Measurements from ENCODE around the gene C22orf23. TPM values are rescaled to one million over a fixed set of nuclear protein-coding genes. Genes with fewer than 3 reads are reported as not detected.

C22orf23 gene
- total and polyA plus RNA-seq, 10 of the 15 experiments (the other 5 are each of a cell fraction or from before 2014, with no cell fraction given), result 0.04 to 0.38 (median 0.11) TPM; not detected in 5

DNA sequence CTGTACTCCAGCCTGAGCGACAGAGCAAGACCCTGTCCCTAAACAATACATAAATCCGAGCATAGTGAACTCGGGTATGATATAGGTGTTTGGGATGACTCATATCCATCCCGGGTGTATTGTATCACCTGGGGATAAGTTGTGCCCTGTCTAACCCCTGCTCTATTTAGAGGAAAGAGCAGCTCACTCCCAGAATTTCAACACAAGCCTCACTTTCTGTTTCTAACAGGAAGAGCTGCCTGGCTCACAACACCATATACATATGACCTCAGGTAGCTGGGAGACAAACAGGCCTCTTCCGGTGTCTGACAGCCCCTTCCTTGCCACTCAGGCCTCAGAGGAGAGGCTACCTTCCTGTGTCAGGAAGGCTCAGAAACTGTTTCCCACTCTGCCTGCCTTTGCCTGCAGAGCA, 57.2 kb downstream of the C22orf23 start (continued):
- TF ChIP-seq SRF (IDR thresholded peaks at IDR 0.05; ENCODE audit: low read depth in 2 of 2, low read length in 2 of 2) (no peak; a peak in 1 of 4 replicates), SUPT20H (IDR thresholded peaks at IDR 0.05; ENCODE audit: borderline replicate concordance, control insufficient read depth, low read depth, low read length) (no peak), ZNF622 (IDR thresholded peaks at IDR 0.05) (no peak), BACH1 (IDR thresholded peaks at IDR 0.05; ENCODE audit: borderline replicate concordance) (no peak), WRNIP1 (IDR thresholded peaks at IDR 0.05; ENCODE audit: borderline replicate concordance, low read depth, low read length) (no peak), CEBPB (IDR thresholded peaks at IDR 0.05; ENCODE audit: borderline replicate concordance in 1 of 2, low read depth in 2 of 2, low read length in 2 of 2) (no peak), NR2C1 (IDR thresholded peaks at IDR 0.05) (no peak; the same call in 1 of the 2 replicates), ZBED1 (IDR thresholded peaks at IDR 0.05; ENCODE audit: borderline replicate concordance) (no peak), CREM (IDR thresholded peaks at IDR 0.05; ENCODE audit: low read depth) (no peak), ZZZ3 (IDR thresholded peaks at IDR 0.05; ENCODE audit: control insufficient read depth, insufficient read length, low read depth) (no peak), POLR2A (IDR thresholded peaks at IDR 0.05; ENCODE audit: low read depth, low read length) (peak; percentile 70), EP300 (IDR thresholded peaks at IDR 0.05; ENCODE audit: borderline replicate concordance in 1 of 2, control insufficient read depth in 1 of 2, low read depth in 2 of 2, low read length in 2 of 2) (no peak), TCF7 (IDR thresholded peaks at IDR 0.05; ENCODE audit: borderline replicate concordance) (no peak), RAD51 (IDR thresholded peaks at IDR 0.05) (no peak), KLF5 (IDR thresholded peaks at IDR 0.05; ENCODE audit: partially characterized antibody) (no peak), ETV6 (conservative IDR thresholded peaks at IDR 0.05 in 1 of 2, IDR thresholded peaks at IDR 0.05 in 1 of 2; ENCODE audit: borderline replicate concordance in 1 of 2, low read depth in 1 of 2) (peak in 1 of 2 experiments; percentile 21; a peak in 1 of 4 replicates), ATF7 (IDR thresholded peaks at IDR 0.05; ENCODE audit: low read depth) (peak; percentile 74), SMC3 (IDR thresholded peaks at IDR 0.05; ENCODE audit: borderline replicate concordance, low read length) (no peak), JUND (IDR thresholded peaks at IDR 0.05; ENCODE audit: low read depth, low read length) (no peak), NFXL1 (IDR thresholded peaks at IDR 0.05; ENCODE audit: borderline replicate concordance) (no peak), POLR2AphosphoS5 (IDR thresholded peaks at IDR 0.05; ENCODE audit: low read length) (peak; percentile 60; the same call in 1 of the 2 replicates), CREB1 (IDR thresholded peaks at IDR 0.05; ENCODE audit: low read depth) (peak; percentile 56; the same call in 1 of the 2 replicates)
- TF ChIP-seq, protein P1, sequence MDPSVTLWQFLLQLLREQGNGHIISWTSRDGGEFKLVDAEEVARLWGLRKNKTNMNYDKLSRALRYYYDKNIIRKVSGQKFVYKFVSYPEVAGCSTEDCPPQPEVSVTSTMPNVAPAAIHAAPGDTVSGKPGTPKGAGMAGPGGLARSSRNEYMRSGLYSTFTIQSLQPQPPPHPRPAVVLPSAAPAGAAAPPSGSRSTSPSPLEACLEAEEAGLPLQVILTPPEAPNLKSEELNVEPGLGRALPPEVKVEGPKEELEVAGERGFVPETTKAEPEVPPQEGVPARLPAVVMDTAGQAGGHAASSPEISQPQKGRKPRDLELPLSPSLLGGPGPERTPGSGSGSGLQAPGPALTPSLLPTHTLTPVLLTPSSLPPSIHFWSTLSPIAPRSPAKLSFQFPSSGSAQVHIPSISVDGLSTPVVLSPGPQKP (IDR thresholded peaks at IDR 0.05; ENCODE audit: low read depth, low read length), result peak; percentile 53; the same call in 1 of the 2 replicates
- TF ChIP-seq, protein P2, sequence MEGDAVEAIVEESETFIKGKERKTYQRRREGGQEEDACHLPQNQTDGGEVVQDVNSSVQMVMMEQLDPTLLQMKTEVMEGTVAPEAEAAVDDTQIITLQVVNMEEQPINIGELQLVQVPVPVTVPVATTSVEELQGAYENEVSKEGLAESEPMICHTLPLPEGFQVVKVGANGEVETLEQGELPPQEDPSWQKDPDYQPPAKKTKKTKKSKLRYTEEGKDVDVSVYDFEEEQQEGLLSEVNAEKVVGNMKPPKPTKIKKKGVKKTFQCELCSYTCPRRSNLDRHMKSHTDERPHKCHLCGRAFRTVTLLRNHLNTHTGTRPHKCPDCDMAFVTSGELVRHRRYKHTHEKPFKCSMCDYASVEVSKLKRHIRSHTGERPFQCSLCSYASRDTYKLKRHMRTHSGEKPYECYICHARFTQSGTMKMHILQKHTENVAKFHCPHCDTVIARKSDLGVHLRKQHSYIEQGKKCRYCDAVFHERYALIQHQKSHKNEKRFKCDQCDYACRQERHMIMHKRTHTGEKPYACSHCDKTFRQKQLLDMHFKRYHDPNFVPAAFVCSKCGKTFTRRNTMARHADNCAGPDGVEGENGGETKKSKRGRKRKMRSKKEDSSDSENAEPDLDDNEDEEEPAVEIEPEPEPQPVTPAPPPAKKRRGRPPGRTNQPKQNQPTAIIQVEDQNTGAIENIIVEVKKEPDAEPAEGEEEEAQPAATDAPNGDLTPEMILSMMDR (IDR thresholded peaks at IDR 0.05 in 2 of 3, conservative IDR thresholded peaks at IDR 0.05 in 1 of 3; ENCODE audit: control insufficient read depth in 2 of 3, extremely low read depth in 1 of 3, insufficient read depth in 1 of 3, low read depth in 3 of 3, low read length in 3 of 3), result no peak
- TF ChIP-seq, protein P3, sequence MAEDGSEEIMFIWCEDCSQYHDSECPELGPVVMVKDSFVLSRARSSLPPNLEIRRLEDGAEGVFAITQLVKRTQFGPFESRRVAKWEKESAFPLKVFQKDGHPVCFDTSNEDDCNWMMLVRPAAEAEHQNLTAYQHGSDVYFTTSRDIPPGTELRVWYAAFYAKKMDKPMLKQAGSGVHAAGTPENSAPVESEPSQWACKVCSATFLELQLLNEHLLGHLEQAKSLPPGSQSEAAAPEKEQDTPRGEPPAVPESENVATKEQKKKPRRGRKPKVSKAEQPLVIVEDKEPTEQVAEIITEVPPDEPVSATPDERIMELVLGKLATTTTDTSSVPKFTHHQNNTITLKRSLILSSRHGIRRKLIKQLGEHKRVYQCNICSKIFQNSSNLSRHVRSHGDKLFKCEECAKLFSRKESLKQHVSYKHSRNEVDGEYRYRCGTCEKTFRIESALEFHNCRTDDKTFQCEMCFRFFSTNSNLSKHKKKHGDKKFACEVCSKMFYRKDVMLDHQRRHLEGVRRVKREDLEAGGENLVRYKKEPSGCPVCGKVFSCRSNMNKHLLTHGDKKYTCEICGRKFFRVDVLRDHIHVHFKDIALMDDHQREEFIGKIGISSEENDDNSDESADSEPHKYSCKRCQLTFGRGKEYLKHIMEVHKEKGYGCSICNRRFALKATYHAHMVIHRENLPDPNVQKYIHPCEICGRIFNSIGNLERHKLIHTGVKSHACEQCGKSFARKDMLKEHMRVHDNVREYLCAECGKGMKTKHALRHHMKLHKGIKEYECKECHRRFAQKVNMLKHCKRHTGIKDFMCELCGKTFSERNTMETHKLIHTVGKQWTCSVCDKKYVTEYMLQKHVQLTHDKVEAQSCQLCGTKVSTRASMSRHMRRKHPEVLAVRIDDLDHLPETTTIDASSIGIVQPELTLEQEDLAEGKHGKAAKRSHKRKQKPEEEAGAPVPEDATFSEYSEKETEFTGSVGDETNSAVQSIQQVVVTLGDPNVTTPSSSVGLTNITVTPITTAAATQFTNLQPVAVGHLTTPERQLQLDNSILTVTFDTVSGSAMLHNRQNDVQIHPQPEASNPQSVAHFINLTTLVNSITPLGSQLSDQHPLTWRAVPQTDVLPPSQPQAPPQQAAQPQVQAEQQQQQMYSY (CRISPR knock-in tag; IDR thresholded peaks at IDR 0.05), result no peak

Measured in GM12878 (cell line).